ENCODE results near the gene TOMM40.
"Not testable (repeated sequence)": the region's sequence is repeated elsewhere in the genome, so short reads cannot be mapped to it uniquely, and the experiment has no call there.

The TOMM40 gene

GRCh38 chr19:44897835-44898234 lies 6.8 kb downstream of the TOMM40 start:
- DNase-seq (ENCODE audit: low spot score), result no peak

DNA sequence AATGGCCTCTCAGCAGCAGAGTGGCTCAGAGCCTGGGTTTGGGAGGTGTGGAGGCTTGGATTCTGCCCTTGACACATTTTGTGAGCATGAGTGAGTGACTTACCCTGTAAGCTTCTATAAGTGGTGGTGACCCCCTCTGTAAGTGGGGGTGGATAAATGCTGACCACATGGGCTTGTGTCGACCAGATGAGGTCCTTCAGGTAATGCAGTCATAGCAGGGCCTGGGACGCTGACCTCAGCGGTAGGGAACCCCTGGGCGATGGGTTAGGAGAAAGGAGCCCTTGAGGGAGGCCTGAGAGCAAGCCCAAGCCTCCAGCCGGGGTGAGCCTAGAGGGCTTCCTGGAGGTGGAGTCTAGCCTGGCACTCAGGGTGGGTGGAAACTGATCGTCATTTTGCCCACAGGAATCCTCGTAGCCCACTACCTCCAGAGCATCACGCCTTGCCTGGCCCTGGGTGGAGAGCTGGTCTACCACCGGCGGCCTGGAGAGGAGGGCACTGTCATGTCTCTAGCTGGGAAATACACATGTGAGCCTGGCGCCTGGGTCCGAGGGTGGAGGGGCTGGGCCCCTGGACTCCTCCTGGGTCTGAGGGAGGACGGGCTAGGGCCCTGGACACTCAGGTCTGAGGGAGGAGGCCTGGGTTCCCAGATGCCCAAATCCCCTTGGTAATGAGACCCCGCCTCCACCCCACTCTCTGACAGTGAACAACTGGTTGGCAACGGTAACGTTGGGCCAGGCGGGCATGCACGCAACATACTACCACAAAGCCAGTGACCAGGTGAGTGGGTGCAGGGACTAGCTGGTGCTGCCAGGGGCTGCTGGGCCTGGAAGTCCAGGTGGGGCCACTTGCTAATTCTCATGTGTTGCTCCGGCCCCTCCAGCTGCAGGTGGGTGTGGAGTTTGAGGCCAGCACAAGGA lies 9.5 kb downstream of the TOMM40 start:
- DNase-seq (ENCODE audit: low spot score), result no peak

DNA sequence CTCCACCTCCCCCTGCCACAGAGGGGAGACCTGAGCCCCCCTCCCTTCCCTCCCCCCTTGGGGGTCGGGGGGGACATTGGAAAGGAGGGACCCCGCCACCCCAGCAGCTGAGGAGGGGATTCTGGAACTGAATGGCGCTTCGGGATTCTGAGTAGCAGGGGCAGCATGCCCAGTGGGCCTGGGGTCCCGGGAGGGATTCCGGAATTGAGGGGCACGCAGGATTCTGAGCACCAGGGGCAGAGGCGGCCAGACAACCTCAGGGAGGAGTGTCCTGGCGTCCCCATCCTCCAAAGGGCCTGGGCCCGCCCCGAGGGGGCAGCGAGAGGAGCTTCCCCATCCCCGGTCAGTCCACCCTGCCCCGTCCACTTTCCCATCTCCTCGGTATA lies 12.2 kb downstream of the TOMM40 start:
- DNase-seq (ENCODE audit: low spot score), result no peak

DNA sequence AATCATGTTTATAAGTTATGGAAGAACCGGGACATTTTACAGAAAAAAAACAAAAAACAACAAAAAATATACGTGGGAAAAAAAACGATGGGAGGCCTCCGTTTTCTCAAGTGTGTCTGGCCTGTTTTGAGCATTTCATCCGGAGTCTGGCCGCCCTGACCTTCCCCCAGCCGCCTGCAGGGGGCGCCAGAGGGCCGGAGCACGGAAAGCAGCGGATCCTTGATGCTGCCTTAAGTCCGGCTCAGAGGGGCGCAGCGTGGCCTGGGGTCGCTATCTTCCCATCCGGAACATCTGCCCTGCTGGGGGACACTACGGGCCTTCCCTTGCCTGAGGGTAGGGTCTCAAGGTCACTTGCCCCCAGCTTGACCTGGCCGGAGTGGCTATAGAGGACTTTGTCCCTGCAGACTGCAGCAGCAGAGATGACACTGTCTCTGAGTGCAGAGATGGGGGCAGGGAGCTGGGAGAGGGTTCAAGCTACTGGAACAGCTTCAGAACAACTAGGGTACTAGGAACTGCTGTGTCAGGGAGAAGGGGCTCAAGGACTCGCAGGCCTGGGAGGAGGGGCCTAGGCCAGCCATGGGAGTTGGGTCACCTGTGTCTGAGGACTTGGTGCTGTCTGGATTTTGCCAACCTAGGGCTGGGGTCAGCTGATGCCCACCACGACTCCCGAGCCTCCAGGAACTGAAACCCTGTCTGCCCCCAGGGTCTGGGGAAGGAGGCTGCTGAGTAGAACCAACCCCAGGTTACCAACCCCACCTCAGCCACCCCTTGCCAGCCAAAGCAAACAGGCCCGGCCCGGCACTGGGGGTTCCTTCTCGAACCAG lies 12.8 kb downstream of the TOMM40 start:
- DNase-seq (ENCODE audit: low spot score), result peak; percentile 73

- DNase-seq (ENCODE audit: low spot score), result peak; percentile 24
Measured at GRCh38 chr19:44904426-44904994, 13.5 kb downstream of the TOMM40 start.

DNA sequence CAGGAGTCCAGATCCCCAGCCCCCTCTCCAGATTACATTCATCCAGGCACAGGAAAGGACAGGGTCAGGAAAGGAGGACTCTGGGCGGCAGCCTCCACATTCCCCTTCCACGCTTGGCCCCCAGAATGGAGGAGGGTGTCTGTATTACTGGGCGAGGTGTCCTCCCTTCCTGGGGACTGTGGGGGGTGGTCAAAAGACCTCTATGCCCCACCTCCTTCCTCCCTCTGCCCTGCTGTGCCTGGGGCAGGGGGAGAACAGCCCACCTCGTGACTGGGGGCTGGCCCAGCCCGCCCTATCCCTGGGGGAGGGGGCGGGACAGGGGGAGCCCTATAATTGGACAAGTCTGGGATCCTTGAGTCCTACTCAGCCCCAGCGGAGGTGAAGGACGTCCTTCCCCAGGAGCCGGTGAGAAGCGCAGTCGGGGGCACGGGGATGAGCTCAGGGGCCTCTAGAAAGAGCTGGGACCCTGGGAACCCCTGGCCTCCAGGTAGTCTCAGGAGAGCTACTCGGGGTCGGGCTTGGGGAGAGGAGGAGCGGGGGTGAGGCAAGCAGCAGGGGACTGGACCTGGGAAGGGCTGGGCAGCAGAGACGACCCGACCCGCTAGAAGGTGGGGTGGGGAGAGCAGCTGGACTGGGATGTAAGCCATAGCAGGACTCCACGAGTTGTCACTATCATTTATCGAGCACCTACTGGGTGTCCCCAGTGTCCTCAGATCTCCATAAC lies 14.5 kb downstream of the TOMM40 start, which contains the start of gene APOE:
APOE (plus strand) TSS at position 360 of the 724 bp plus-strand sequence. CDS start 829 bp downstream, outside the sequence.
- peak; percentile 80 for DNase-seq (ENCODE audit: low spot score)

DNA sequence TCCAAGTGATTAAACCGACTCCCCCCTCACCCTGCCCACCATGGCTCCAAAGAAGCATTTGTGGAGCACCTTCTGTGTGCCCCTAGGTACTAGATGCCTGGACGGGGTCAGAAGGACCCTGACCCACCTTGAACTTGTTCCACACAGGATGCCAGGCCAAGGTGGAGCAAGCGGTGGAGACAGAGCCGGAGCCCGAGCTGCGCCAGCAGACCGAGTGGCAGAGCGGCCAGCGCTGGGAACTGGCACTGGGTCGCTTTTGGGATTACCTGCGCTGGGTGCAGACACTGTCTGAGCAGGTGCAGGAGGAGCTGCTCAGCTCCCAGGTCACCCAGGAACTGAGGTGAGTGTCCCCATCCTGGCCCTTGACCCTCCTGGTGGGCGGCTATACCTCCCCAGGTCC lies 16.6 kb downstream of the TOMM40 start:
- DNase-seq (ENCODE audit: low spot score), result no peak

DNA sequence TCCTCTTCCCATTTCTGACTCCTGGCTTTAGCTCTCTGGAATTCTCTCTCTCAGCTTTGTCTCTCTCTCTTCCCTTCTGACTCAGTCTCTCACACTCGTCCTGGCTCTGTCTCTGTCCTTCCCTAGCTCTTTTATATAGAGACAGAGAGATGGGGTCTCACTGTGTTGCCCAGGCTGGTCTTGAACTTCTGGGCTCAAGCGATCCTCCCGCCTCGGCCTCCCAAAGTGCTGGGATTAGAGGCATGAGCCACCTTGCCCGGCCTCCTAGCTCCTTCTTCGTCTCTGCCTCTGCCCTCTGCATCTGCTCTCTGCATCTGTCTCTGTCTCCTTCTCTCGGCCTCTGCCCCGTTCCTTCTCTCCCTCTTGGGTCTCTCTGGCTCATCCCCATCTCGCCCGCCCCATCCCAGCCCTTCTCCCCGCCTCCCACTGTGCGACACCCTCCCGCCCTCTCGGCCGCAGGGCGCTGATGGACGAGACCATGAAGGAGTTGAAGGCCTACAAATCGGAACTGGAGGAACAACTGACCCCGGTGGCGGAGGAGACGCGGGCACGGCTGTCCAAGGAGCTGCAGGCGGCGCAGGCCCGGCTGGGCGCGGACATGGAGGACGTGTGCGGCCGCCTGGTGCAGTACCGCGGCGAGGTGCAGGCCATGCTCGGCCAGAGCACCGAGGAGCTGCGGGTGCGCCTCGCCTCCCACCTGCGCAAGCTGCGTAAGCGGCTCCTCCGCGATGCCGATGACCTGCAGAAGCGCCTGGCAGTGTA lies 17.2 kb downstream of the TOMM40 start:
- DNase-seq (ENCODE audit: low spot score), result no peak

DNA sequence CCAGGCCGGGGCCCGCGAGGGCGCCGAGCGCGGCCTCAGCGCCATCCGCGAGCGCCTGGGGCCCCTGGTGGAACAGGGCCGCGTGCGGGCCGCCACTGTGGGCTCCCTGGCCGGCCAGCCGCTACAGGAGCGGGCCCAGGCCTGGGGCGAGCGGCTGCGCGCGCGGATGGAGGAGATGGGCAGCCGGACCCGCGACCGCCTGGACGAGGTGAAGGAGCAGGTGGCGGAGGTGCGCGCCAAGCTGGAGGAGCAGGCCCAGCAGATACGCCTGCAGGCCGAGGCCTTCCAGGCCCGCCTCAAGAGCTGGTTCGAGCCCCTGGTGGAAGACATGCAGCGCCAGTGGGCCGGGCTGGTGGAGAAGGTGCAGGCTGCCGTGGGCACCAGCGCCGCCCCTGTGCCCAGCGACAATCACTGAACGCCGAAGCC lies 17.8 kb downstream of the TOMM40 start:
- no peak for DNase-seq (ENCODE audit: low spot score)

DNA sequence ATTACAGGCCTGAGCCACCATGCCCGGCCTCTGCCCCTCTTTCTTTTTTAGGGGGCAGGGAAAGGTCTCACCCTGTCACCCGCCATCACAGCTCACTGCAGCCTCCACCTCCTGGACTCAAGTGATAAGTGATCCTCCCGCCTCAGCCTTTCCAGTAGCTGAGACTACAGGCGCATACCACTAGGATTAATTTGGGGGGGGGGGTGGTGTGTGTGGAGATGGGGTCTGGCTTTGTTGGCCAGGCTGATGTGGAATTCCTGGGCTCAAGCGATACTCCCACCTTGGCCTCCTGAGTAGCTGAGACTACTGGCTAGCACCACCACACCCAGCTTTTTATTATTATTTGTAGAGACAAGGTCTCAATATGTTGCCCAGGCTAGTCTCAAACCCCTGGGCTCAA lies 18.7 kb downstream of the TOMM40 start:
- no peak for DNase-seq (ENCODE audit: low spot score)

GRCh38 chr19:44911896-44912295 lies 20.8 kb downstream of the TOMM40 start:
- DNase-seq (ENCODE audit: low spot score), result not testable (repeated sequence)

GRCh38 chr19:44912854-44913253 lies 21.8 kb downstream of the TOMM40 start:
- DNase-seq (ENCODE audit: low spot score), result no peak

- DNase-seq (ENCODE audit: low spot score), result not testable (repeated sequence)
Measured at GRCh38 chr19:44913512-44914432, 22.7 kb downstream of the TOMM40 start.

DNA sequence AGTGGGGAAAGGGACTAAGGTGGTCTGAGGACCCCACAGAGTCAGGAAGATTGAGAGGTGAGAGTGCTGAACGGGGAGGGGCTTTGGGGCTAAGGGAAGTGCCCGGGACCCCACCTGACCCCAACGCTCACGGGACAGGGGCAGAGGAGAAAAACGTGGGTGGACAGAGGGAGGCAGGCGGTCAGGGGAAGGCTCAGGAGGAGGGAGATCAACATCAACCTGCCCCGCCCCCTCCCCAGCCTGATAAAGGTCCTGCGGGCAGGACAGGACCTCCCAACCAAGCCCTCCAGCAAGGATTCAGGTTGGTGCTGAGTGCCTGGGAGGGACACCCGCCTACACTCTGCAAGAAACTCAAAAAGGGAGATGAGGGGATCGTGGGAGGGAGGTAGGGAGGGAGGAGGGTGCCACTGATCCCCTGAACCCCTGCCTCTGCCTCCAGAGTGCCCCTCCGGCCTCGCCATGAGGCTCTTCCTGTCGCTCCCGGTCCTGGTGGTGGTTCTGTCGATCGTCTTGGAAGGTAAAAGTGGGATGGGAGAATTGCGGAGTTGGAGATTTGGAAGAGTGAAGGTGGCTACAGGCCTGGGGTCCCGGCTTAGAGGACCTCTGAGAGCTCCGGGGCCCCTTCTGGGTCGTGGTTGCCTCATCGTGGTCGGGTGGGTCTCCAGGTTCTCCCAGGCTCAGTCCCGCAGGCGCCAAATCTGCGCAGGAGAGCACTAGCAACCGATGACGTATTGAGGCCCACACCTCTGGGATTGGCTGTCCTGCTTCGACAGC lies 23.6 kb downstream of the TOMM40 start, which contains the start of gene APOC1:
APOC1 (plus strand) TSS at position 176 of the 774 bp plus-strand sequence; CDS start at position 460, 284 bp downstream.
- DNase-seq (ENCODE audit: low spot score), result peak; percentile 93

DNA sequence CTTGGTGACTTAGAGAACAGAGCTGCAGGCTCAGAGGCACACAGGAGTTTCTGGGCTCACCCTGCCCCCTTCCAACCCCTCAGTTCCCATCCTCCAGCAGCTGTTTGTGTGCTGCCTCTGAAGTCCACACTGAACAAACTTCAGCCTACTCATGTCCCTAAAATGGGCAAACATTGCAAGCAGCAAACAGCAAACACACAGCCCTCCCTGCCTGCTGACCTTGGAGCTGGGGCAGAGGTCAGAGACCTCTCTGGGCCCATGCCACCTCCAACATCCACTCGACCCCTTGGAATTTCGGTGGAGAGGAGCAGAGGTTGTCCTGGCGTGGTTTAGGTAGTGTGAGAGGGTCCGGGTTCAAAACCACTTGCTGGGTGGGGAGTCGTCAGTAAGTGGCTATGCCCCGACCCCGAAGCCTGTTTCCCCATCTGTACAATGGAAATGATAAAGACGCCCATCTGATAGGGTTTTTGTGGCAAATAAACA lies 33.2 kb downstream of the TOMM40 start:
- no peak for DNase-seq (ENCODE audit: low spot score)

DNA sequence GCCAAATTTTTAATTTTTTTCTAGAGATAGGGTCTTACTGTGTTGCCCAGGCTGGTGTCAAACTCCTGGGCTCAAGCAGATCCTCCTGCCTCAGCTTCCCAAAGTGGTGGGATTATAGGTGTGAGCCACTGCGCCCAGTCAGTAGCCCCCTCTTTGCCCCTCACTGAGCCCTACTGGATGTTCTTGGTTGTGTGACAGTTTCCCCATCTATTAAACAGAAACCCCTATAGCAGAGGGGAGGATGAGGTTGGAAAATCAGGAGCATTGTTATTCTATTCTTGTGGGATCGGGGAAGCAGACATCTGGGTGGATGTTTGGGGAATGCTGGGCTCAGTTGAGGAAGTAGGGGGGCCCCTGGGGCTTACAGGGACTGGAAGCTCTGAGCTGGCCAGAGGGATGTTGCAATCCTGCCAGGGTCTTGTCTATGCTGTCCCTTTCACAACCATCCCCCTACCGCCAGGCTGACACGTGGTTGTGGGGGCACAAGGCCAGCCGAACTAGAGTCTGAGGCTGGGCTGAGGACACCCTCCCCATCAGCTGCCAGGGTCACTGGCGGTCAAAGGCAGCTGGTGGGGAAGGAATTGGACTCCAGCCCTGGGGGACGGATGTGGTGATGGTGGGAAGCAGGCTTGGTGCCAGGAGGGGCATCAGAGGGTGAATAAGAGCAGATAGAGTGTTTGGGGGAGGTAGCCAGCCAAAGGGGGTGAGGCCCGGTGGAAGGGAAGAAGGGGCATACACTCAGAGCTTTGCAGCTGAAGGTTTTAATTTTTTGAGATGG lies 34.2 kb downstream of the TOMM40 start:
- no peak for DNase-seq (ENCODE audit: low spot score)

- not testable (repeated sequence) for DNase-seq (ENCODE audit: low spot score)
Measured at GRCh38 chr19:44926245-44927077, 35.4 kb downstream of the TOMM40 start.
